Measurements from ENCODE around the gene PGM1.

Gene PGM1

GRCh38 chr1:63601463-63601862, 8.3 kb downstream of the PGM1 start:
- no peak for DNase-seq

GRCh38 chr1:63601912-63602311, 8.7 kb downstream of the PGM1 start:
- DNase-seq, result no peak

- no peak for DNase-seq
Measured at GRCh38 chr1:63602629-63603028, 9.4 kb downstream of the PGM1 start.

DNA sequence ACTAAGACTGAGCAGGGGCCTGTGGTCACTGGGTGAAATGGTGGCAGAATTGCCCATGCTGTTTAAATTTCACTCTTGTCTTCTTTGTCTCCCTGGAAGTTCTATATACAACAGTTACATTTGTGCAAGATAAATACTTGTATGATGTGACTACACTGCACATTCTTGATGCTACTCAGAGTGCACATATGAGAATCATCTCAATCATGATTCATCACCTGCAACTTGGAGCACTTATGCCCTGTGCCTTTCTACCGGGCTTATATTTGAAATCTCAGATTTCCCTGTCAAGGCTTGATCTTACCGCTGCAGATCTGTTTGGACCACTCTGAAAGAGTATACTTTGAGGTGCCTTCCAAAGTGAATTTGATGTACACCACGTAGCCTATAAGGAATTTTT, 10.6 kb downstream of the PGM1 start:
- DNase-seq, result no peak

- no peak for DNase-seq
Measured at GRCh38 chr1:63607322-63607721, 14.1 kb downstream of the PGM1 start.

DNA sequence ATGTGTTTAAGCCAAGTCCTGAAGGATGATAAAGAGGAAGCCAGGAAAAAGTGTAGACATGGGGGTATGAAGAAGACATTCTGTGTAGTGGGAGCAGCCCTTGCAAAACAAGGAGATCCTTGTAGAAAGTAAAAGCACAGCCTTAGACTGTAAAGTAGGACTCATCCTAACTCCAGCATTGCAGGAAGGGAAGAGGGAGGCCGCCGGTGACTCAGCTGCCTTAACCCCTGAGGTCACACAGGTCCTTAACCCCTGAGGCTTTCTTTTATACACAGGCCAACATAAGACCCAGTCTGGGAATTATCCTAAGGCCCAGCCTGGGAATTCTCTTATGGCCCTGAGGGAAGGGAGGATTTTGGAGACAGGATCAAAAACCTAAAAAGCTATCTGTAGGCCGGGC, 18.0 kb downstream of the PGM1 start:
- no peak for DNase-seq

DNA sequence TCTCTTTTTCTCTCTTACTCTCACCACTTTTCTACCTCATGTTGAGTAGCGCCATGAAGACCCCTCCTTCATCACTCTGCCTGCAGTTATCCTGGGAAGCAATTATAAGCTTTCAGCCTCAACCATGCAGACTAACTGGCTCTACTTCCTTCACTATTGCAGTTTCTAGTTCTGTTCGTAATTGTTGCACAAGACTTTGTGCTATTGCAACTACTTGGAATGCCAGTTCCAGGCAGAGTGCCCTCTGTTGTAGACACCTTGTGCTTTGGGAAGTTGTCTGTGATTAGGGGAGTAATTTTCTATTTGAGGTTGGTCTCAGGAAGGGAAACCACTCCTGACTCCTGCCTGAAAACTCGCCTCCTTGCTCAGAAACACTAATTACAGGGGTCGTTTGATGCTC, 19.4 kb downstream of the PGM1 start:
- no peak for DNase-seq

DNA sequence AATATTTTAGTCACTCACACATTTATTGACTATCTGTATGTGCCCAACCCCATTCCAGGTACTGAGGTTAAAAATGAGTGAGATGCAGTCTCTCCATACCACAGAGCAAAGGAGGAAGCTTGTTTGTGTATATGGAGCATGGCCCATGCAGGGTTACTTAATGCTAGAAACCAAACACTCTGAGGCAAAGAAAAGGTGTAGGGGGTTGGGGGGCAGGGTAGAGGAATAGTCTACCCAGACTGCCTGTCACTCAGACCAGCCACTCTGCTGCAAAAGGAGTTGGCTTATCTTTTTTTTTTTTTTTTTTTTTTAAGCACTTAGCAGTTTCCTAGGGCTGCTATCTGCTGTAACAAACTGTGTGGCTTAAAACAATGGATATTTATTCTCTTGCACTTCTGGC, 19.8 kb downstream of the PGM1 start:
- DNase-seq, result no peak

GRCh38 chr1:63615768-63616420, 22.7 kb downstream of the PGM1 start:
- peak; percentile 92 for DNase-seq

DNA sequence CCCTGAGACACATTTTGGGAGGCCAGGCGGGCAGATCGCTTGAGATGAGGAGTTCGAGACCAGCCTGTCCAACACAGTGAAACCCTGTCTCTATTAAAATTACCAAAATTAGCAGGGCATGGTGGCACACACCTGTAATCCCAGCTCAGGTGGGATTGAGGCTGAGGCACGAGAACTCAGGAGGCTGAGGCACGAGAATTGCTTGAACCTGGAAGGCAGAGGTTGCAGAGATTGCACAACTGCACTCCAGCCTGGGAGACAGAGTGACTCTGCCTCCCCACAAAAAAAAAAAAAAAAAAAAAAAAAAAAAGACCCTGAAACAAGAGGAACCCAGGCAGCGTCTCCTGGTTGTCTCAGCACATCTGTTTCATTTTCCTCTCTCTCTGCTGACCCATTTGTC, 24.2 kb downstream of the PGM1 start:
- DNase-seq, result no peak

DNA sequence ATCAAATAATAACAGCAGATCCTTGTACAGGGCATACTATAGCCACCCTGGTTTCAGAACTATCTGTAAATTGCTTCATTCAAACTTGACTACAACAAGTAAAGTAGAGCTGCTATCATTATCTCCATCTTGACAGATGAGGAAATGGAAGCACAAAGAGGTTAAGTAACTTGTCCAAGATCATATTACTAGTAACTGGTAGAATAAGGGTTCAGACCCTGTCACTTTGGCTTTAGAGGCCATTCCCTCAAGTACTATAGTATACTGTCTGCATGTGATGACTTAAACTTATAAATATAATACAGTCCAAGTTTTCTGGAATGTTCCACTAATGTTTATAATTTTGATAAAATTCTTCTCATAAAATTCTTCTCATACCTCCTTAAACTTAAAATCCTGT, 24.8 kb downstream of the PGM1 start:
- no peak for DNase-seq

- no peak for DNase-seq
Measured at GRCh38 chr1:63619558-63619957, 26.3 kb downstream of the PGM1 start.

- DNase-seq, result no peak
Measured at GRCh38 chr1:63620671-63621070, 27.5 kb downstream of the PGM1 start.

GRCh38 chr1:63621075-63621474, 27.9 kb downstream of the PGM1 start:
- DNase-seq, result no peak

- no peak for DNase-seq
Measured at GRCh38 chr1:63621698-63622097, 28.5 kb downstream of the PGM1 start.

DNA sequence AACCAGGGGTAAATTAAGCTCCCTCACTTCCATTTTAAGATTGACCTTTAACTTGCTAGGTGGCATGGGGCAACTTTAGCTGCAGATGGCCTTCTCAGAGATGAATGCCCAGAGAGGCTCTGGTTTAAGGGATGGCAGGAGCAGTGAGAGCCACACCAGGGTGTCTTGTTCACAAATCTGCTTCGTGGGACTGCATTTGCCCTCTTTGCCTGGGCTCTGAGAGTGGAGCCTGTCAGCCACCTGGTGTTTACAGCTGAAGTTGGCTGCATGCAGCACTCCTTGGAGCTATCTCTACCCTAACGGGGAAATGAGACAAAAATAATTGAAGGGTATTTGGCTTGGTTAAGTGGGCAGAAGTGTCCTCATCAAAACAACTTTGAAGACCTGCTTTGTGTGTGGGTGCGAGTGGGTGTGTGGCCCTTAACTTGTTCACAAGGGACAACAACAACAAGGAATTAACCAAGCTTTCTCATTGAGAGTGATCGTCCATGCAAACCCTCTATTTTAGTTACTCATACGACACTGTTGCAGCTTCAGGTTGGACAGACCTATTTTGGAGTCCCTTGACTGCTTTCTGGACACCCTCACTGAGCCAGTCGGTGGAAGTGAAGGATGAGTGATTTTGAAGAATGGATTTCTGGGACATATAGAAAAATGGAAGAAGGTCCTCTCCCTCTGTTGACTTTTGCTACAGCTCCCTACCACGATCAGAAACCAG, 29.8 kb downstream of the PGM1 start:
- peak; percentile 51 for DNase-seq

DNA sequence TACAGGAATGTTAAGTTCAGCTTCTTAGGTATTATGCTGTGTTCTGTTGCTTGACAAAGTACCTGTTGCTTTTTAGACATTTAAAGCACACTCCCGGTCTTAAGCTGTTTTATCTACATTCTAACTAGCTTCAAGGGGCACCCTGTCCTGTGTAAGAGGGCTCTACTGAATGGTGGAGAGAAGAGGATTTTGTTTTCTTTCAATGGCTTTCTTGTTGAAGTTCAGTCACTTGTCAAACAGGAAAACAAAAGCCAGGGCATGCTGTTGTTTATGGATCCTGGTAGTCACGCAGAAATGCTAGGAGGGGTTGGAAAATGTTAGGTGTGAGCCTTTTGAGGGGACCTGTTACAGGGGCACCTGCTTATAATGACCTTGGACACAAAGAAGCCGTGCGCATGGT, 30.7 kb downstream of the PGM1 start:
- DNase-seq, result no peak

- DNase-seq, result no peak
Measured at GRCh38 chr1:63624911-63625310, 31.7 kb downstream of the PGM1 start.

DNA sequence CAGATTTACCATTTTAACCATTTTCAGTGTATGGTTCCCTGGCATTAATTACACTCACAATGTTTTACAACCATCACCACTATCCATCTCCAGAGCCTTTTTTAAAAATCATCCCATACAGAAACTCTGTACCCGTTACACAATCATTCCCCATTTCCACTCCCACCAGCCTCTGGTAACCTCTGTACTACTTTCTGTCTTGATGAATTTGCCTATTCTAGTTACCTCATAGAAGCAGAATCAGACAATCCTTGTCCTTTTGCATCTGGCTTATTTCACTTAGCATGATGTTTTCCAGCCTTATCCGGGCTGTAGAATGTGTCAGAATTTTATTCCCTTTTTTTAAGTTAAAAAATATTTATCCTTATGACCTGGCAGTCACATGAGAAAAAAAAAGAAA, 33.0 kb downstream of the PGM1 start:
- no peak for DNase-seq

DNA sequence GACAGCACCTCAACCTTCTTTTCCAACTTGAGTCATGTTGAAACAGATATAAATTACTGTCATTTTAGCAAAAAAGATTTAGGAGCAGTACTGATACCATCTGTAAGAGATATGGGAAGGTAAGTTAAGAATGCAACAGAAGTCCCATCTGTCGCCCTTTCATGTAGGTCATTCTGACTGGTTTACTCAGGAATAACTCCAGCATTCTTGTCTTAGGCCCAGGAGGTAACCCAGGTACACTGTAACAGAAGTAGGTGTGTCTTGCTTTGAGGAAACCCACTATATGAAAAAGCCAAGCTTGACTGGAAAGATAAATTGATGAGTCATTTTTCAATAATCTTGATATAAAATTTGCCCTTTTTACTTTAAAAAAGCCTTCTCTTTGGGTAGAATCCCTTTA, 35.4 kb downstream of the PGM1 start:
- no peak for DNase-seq

GRCh38 chr1:63630238-63630637, 37.0 kb downstream of the PGM1 start:
- DNase-seq, result no peak

- DNase-seq, result no peak
Measured at GRCh38 chr1:63630666-63631065, 37.5 kb downstream of the PGM1 start.

GRCh38 chr1:63632110-63632509, 38.9 kb downstream of the PGM1 start:
- DNase-seq, result no peak

GRCh38 chr1:63633281-63633680, 40.1 kb downstream of the PGM1 start:
- no peak for DNase-seq

DNA sequence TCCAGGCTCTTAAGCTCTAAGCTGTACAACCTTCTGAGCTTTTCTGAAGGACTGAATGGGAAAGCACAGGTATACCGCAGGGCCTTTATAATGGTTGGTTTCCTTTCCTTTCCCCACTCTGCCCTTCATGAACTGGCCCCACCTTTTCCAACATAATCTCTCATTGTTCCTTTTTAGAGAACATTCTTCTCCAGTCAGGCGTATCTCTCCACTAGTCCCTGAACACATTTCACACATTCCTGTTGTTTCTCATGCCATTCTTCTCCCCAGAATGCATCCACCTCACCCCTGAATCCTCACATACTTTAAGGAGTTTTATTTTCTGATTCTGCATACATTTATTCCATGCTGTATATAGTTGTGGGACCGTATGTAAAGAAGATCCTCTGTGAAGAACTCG, 41.3 kb downstream of the PGM1 start:
- no peak for DNase-seq

All from NCI-H1694 (cell line).